ENCODE data around the gene FCHSD2.

FCHSD2 gene

GRCh38 chr11:73113426-73113825 is 28.7 kb downstream of the FCHSD2 start:
- Histone ChIP-seq H3K79me2 (no peaks in the 10 kb centered on the region), H2AFZ (no peak overlapping the region), H3K9ac (no peak overlapping the region), H3K27ac (no peak overlapping the region), H3K9me3 (ENCODE audit: control insufficient read depth, low read length) (no peaks in the 10 kb centered on the region), H3K4me3 (ENCODE audit: low read depth, low read length) (no peak overlapping the region), H3K4me2 (ENCODE audit: low read length) (no peak overlapping the region), H3K27me3 (ENCODE audit: control insufficient read depth, insufficient read depth, low read length) (no peaks in the 10 kb centered on the region), H3K4me1 (no peaks in the 10 kb centered on the region), H3K36me3 (ENCODE audit: control insufficient read depth, insufficient read depth, low read length) (no peaks in the 10 kb centered on the region)
- no peak for TF ChIP-seq CTCF (IDR thresholded peaks at IDR 0.05)

- Histone ChIP-seq H3K27ac (no peak overlapping the region), H3K4me1 (no peaks in the 10 kb centered on the region), H3K4me2 (ENCODE audit: low read length) (no peak overlapping the region), H2AFZ (no peak overlapping the region), H3K36me3 (ENCODE audit: control insufficient read depth, insufficient read depth, low read length) (no peaks in the 10 kb centered on the region), H3K79me2 (no peaks in the 10 kb centered on the region), H3K27me3 (ENCODE audit: control insufficient read depth, insufficient read depth, low read length) (no peaks in the 10 kb centered on the region), H3K4me3 (ENCODE audit: low read depth, low read length) (no peak overlapping the region), H3K9me3 (ENCODE audit: control insufficient read depth, low read length) (no peaks in the 10 kb centered on the region), H3K9ac (no peak overlapping the region)
- no peak for TF ChIP-seq CTCF (IDR thresholded peaks at IDR 0.05)
These were observed 34.5 kb downstream of the FCHSD2 start for GRCh38 chr11:73107597-73107996.

GRCh38 chr11:73106347-73106746 is 35.8 kb downstream of the FCHSD2 start:
- H3K79me2 ChIP-seq = no peaks in the 10 kb centered on the region
- no peak overlapping the region for H3K4me3 ChIP-seq (ENCODE audit: low read depth, low read length)
- no peak overlapping the region for H3K4me2 ChIP-seq (ENCODE audit: low read length)
- H3K27ac ChIP-seq = no peak overlapping the region
- H2AFZ ChIP-seq = no peak overlapping the region
- no peaks in the 10 kb centered on the region for H3K9me3 ChIP-seq (ENCODE audit: control insufficient read depth, low read length)
- no peak for TF ChIP-seq CTCF (IDR thresholded peaks at IDR 0.05)
- H3K27me3 ChIP-seq (ENCODE audit: control insufficient read depth, insufficient read depth, low read length) = no peaks in the 10 kb centered on the region
- H3K36me3 ChIP-seq (ENCODE audit: control insufficient read depth, insufficient read depth, low read length) = no peaks in the 10 kb centered on the region
- no peaks in the 10 kb centered on the region for H3K4me1 ChIP-seq
- no peak overlapping the region for H3K9ac ChIP-seq

- Histone ChIP-seq H3K4me1 (no peaks in the 10 kb centered on the region), H3K4me2 (ENCODE audit: low read length) (no peak overlapping the region), H3K27ac (no peak overlapping the region), H3K4me3 (ENCODE audit: low read depth, low read length) (no peak overlapping the region), H3K27me3 (ENCODE audit: control insufficient read depth, insufficient read depth, low read length) (no peaks in the 10 kb centered on the region), H3K9ac (no peak overlapping the region), H3K36me3 (ENCODE audit: control insufficient read depth, insufficient read depth, low read length) (no peaks in the 10 kb centered on the region), H2AFZ (no peak overlapping the region), H3K79me2 (no peaks in the 10 kb centered on the region), H3K9me3 (ENCODE audit: control insufficient read depth, low read length) (no peaks in the 10 kb centered on the region)
- no peak for TF ChIP-seq CTCF (IDR thresholded peaks at IDR 0.05)
These were observed 41.5 kb downstream of the FCHSD2 start for GRCh38 chr11:73100578-73100977.

GRCh38 chr11:73099512-73100266 is 42.4 kb downstream of the FCHSD2 start:
- H3K9ac ChIP-seq = no peak overlapping the region
- no peaks in the 10 kb centered on the region for H3K4me1 ChIP-seq
- TF ChIP-seq CTCF (IDR thresholded peaks at IDR 0.05) = no peak
- H3K9me3 ChIP-seq (ENCODE audit: control insufficient read depth, low read length) = no peaks in the 10 kb centered on the region
- H3K4me2 ChIP-seq (ENCODE audit: low read length) = no peak overlapping the region
- no peak overlapping the region for H2AFZ ChIP-seq
- no peak overlapping the region for H3K27ac ChIP-seq
- no peaks in the 10 kb centered on the region for H3K36me3 ChIP-seq (ENCODE audit: control insufficient read depth, insufficient read depth, low read length)
- H3K79me2 ChIP-seq = no peaks in the 10 kb centered on the region
- H3K4me3 ChIP-seq (ENCODE audit: low read depth, low read length) = no peak overlapping the region
- no peaks in the 10 kb centered on the region for H3K27me3 ChIP-seq (ENCODE audit: control insufficient read depth, insufficient read depth, low read length)
